NCI-H146 (cell line): ENCODE measurements around the gene ANXA11.

Experiments used
- DNase-seq: peaks from one replicate; lab custom pipeline; 2025; lab: John Stamatoyannopoulos, UW

ANXA11 gene

GRCh38 chr10:80165173-80165572 is 40.2 kb downstream of the ANXA11 start:
- DNase-seq = no peak

- no peak for DNase-seq
Observed at GRCh38 chr10:80164596-80164995, 40.7 kb downstream of the ANXA11 start.

DNA sequence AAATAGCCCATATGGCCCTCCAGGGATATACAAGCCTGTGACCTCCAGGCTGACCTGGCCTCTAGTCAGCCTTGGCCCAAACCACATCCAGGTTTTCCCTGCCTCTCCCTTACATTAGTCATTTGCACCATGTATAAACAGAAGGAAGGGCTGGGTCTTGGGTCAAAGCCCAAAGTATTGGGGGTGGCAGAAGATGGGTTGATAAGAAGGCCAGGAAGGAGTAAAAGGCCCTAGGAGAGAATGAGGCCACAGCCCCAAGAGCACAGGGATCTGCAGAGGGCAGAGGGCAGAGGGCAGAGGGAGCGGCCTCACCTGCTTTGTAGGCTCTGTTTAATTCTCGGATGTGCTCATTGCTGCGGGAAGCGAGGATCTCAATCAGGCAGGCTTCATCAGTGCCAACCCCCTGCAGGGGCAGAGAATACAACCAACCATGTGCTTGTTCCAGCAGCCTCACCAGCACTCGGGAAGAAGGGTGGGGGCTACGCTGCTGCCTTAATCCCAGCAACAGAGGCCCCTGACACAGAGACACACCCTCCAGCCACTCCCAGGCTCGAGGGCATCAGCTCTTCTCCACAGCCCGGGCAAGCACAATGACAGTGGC is 41.5 kb downstream of the ANXA11 start:
- no peak for DNase-seq

DNA sequence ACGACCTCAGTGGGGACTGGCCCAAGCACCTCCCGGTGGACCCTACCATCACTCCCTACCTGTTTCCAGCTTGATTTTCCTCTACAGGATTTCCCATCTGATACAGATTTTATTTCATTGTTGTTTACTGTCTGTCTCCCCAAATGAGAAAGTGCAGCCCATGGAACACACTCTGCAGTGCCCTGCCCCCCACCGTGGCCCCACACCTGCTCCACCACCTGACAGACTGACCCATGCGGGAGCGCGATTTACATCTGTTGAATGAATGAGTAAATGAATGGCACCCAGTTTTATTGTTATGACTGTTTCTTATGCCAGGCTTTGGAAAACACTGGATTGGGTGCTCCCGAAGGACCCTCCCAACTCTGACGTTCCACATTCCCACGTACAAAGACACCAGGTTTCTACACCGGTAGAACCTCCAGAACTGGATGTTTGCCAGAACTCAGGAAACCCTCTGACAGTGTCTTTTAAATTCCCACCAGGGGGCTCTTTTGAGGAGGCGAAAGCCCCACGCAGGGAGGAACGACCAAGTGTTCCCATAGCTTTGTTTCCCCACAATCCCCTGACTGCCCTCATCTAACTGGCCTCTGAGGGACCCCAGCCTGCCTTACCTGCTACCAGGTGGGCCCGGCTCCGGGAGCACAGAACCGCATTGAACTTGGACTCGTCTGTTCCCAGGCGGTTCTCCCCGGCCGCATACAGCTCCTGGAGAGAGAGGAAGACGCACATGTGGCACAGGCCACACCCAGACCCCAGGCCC is 43.8 kb downstream of the ANXA11 start:
- peak; percentile 16 for DNase-seq

DNA sequence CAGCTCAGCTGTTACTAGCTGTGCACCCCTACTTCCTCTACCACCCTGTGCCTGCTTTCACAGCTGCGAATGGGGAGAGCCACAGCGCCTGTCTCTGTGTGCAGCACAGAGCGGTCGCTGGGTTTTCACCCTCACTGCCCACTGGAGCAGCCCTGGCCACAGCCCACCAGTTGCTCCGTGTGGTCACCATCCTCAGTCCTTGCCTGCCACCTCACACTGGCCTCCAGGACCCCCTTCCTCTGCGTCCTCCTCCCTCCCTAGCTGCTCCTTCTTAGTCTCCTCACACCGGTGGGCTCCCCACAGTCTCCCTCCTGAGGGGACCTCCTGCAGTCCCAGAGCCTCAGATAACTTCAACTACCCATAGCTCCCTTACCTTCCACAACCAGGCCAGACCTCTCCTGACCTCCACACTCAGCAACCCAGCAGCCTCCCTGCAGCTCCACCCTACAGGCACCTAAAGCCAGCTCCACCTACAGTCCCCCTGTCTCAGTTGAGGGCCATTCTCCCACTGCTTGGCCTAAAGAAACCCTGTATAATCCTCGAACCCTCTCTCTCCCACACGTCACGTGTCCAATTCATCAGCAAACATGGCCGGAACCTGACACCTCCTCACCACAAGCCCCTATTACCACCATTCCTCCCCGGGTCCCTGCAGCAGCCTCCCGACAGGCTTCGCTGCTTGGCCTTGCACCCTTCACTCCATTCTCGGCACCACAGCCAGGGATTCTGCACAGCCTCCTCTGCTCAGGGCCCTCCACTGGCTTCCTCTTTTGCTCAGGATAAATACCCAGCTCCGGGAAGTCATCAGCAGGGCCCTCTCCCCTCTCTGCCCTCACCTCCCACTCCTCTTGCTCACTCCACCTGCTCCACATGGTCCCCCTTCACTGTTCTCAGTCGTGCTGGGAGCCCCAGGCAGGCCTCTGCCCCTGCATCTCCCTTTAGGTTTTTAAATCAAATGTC is 44.7 kb downstream of the ANXA11 start:
- DNase-seq = no peak

- DNase-seq = no peak
Observed at GRCh38 chr10:80159166-80159873, 46.0 kb downstream of the ANXA11 start.

GRCh38 chr10:80158598-80159127 is 46.7 kb downstream of the ANXA11 start:
- DNase-seq = peak; percentile 29

DNA sequence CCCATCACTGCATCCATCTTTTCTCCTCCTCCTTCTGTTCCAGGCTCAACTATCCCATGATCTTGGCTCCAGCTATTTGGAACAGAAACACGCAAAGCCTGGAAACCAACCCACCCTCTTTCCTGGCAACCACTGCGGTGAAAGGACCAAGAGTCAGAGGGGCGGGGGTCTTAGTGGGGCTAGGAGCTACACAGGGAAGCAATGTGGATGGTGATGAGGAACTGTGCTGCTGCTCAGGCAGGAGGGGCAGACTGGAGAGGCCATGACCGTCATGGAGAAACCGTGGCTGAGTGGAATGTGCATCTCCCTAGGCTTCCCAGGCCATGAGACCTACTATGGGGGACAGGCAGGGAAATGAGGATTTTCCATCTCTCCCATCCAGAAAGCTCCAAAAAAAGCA is 47.2 kb downstream of the ANXA11 start:
- DNase-seq = no peak

DNA sequence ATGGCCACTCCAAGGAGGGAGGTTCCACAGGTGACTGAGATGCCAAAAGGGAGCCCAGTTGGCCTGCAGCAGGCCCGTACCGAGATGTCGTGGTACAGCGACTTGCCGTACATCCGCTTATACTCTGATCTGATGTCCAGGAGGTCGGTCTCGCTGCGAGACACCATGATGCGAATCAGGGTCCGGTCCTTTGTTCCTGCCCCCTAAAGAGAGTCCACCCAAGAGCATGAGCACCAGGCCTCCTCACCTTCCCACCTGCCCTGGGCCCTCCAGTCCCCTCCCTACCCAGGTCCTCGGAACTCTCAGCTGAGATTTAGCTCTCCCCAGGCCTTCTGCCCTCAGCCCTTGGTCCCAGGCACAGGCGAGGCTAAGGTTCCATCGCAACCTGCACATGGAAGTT is 47.8 kb downstream of the ANXA11 start:
- no peak for DNase-seq

GRCh38 chr10:80156216-80156615 is 49.1 kb downstream of the ANXA11 start:
- no peak for DNase-seq

DNA sequence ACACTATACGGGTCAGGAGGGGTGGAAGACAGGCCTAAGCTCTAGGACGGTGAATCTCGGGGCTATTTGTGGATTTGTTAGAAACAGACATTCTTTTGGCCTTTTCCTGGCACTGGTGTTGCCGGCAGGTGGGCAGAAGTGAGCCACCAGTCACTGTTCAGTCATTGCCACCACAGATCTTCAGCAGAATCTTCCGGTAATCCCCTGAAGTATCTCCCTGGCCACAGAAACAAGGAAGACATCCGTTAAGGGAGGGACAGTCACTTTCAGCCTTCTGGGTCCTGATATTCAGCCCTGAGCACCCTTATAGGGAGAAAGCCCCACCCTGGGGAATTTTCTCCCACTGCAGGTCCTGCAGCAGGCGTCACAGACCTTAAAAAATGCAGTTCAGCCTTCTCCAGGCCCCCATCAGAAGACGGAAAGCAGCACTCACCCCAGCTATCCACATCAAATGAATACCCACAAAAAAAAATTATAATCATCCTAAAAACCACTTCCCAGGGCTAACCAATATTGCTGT is 49.6 kb downstream of the ANXA11 start:
- no peak for DNase-seq

DNA sequence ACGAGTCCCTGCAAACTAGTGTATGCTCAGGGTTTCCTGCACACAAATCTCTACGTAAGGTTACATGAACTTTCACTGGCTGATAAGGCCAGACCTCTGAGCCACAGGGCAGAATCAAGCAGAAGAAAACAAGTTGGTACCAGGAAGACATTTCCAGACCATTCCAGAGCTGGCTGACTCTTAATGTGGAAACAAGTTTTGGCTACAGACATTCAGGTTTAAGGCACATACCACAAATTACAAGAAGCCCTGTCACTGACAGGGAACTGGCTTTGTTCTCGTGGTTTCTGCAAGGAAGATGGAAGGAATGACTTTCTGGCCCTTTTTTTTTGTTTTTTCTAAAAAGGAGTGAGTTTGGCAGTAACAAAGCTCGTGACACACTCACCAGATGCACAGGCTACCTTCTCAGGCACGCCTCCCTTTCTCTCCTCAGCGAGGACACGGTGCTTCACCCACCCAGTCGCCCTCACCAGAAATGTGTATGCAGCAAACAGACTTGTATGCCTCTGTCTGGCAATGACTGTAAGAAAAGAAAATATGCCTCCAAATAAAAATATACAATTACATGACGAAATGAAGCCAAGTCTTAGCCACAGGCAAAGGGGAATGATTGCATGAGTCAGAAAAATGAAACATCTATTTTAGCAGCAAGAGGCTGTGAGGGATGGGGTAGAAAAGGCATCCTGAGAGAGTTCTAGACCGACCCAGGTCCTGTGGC is 50.2 kb downstream of the ANXA11 start:
- no peak for DNase-seq

- no peak for DNase-seq
Observed at GRCh38 chr10:80154626-80154977, 50.7 kb downstream of the ANXA11 start.

DNA sequence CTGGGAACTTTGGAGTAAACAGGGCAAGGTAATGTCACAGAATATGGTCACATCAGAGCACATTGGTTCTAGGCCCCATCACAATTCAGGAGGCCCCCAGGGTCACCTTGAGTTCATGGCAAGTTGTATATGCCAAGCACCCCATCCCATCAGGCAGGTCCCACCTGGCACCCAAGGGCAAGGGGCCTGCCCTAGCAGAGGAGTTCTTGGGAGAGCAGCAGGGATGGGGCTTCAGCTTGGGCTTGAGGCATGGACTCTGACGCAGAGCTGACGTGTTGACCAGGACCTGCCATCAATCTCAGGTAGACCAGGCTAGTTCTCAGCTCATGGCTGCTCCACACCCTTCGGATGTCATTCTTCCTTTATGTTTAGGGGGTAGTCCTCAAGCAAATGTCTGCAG is 51.9 kb downstream of the ANXA11 start:
- no peak for DNase-seq

GRCh38 chr10:80152820-80153219 is 52.5 kb downstream of the ANXA11 start:
- DNase-seq = no peak

- no peak for DNase-seq
Observed at GRCh38 chr10:80150172-80150571, 55.2 kb downstream of the ANXA11 start.

GRCh38 chr10:80149123-80149522 is 56.2 kb downstream of the ANXA11 start:
- no peak for DNase-seq

DNA sequence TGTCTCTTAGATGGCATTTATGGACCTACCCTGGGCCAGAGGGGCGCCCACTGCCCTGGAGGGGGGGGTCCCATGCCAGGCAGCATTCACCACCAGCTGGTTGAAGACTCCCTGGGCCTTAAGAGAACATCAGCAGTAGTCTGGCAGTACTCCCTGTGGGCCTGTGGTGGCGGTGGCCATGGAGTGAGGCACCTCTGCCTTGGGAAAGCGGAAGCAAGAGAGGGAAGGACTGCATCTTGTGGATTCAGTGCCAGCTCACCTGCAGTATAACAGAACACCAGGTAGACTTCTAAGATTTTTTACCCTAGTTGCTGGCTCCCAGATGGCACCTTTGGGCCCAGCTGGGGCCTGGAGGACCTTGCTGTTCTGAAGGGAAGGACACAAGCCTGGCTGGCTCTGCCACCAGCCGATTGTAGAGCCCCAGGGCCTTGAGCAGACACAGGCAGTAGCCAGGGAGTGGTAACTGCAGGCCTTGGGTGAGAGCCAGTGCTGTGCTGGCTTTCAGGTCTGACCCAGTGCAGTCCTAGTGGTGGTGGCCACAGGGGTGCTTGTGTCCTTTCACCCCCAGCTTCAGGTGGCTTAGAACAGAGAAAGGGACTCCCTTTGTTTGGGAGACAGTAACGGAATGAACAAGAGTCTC is 57.1 kb downstream of the ANXA11 start:
- no peak for DNase-seq

DNA sequence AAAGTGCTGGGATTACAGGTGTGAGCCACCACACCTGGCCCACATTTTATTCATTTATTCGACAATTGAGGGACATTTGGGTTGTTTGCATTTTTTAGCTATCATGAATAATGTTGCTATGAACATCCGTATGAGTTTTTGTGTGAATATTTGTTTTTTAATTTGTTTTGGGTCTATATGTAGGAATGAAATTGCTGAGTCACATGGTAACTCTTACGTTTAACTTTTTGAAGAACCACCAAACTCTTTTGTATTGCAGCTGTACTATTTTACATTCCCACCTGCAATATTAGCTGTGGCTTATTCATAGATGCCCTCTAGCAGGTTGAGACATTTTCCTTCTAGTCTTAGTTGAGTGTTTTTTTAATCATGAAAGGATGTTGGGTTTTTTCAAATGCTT is 58.4 kb downstream of the ANXA11 start:
- no peak for DNase-seq
